PFSK-1 (cell line): ENCODE results near the gene XCR1.

Experiments
- FOXP2 ChIP-seq: optimal IDR thresholded peaks from 2 replicates; pipeline ENCODE3; 2011; ENCODE audit warnings: borderline replicate concordance, control low read depth, inconsistent platforms; ENCODE audit not compliant: insufficient read depth; ENCODE audit errors: extremely low read length, extremely low read depth
- POLR2AphosphoS5 ChIP-seq: IDR thresholded peaks from 2 replicates; pipeline ENCODE4 v1.6.1; 2012; ENCODE audit warnings: low read depth, mild to moderate bottlenecking, control low read depth, low read length, moderate library complexity
- SIN3A ChIP-seq: IDR thresholded peaks from 2 replicates; pipeline ENCODE4 v1.6.1; 2012; ENCODE audit warnings: mild to moderate bottlenecking, low read length, moderate library complexity, borderline replicate concordance; ENCODE audit not compliant: insufficient read depth
- TAF1 ChIP-seq: IDR thresholded peaks from 2 replicates; pipeline ENCODE4 v1.6.1; 2012; ENCODE audit warnings: low read length, control low read depth, borderline replicate concordance; ENCODE audit not compliant: insufficient read depth
- TF ChIP-seq, protein P1 (sequence below), 2 experiments: IDR thresholded peaks; 2 replicates each; pipeline versions ENCODE4 v1.6.1 to v1.8.0; 2011 to 2012; ENCODE audit warnings: low read depth in 2 of 2, low read length in 2 of 2, control low read depth in 1 of 2, inconsistent platforms in 1 of 2, mild to moderate bottlenecking in 1 of 2, moderate library complexity in 1 of 2; ENCODE audit not compliant: insufficient read depth in 1 of 2

Gene XCR1

DNA sequence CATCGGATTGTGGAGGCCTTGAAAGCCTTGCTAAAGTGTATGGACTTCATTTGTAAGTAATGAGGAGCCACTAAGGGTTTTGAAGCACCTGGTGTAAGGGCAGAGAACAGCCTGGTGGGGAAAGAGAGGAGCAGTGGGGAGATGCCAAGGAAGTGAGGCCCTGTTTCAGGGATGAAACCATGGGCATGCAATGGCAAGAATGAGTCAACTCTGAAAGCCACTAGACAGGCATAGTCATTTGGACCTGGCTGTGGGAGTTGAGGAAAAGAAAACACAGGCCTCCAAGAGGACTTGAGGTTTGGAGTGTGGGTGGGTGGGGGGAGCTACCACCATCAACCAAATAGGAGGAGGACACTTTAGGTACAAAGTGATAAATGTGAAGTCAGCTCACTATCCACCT lies 7.6 kb downstream of the XCR1 start:
- TF ChIP-seq SIN3A: no peak
- no peak for TF ChIP-seq POLR2AphosphoS5
- no peak for TF ChIP-seq FOXP2
- TF ChIP-seq TAF1: no peak
- TF ChIP-seq, protein P1, sequence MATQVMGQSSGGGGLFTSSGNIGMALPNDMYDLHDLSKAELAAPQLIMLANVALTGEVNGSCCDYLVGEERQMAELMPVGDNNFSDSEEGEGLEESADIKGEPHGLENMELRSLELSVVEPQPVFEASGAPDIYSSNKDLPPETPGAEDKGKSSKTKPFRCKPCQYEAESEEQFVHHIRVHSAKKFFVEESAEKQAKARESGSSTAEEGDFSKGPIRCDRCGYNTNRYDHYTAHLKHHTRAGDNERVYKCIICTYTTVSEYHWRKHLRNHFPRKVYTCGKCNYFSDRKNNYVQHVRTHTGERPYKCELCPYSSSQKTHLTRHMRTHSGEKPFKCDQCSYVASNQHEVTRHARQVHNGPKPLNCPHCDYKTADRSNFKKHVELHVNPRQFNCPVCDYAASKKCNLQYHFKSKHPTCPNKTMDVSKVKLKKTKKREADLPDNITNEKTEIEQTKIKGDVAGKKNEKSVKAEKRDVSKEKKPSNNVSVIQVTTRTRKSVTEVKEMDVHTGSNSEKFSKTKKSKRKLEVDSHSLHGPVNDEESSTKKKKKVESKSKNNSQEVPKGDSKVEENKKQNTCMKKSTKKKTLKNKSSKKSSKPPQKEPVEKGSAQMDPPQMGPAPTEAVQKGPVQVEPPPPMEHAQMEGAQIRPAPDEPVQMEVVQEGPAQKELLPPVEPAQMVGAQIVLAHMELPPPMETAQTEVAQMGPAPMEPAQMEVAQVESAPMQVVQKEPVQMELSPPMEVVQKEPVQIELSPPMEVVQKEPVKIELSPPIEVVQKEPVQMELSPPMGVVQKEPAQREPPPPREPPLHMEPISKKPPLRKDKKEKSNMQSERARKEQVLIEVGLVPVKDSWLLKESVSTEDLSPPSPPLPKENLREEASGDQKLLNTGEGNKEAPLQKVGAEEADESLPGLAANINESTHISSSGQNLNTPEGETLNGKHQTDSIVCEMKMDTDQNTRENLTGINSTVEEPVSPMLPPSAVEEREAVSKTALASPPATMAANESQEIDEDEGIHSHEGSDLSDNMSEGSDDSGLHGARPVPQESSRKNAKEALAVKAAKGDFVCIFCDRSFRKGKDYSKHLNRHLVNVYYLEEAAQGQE (IDR thresholded peaks at IDR 0.05; ENCODE audit: insufficient read depth in 1 of 2, low read depth in 2 of 2, low read length in 2 of 2): no peak

DNA sequence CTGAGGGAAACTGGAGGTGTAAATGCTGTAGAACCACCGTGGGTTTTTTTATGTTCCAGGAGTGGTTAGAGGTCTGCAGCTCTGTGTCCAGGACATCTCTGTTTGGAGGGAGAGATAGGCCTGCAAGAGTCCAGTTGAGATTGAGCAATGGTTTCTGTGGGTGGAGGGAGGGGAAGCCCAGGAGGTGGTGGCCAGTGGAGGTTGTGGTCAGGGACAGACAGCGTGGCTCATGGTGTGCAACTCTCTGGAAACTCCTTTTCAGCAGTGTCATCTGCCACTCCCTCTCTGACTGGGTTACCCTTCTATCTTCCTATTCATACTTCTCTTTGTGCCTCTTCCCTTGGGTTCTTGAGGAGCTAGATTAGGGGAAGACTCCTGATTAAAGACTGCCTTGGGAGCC lies 9.6 kb downstream of the XCR1 start:
- TF ChIP-seq FOXP2 (no peak), POLR2AphosphoS5 (no peak), SIN3A (no peak), TAF1 (no peak)
- TF ChIP-seq, protein P1 (IDR thresholded peaks at IDR 0.05; ENCODE audit: insufficient read depth in 1 of 2, low read depth in 2 of 2, low read length in 2 of 2): no peak

DNA sequence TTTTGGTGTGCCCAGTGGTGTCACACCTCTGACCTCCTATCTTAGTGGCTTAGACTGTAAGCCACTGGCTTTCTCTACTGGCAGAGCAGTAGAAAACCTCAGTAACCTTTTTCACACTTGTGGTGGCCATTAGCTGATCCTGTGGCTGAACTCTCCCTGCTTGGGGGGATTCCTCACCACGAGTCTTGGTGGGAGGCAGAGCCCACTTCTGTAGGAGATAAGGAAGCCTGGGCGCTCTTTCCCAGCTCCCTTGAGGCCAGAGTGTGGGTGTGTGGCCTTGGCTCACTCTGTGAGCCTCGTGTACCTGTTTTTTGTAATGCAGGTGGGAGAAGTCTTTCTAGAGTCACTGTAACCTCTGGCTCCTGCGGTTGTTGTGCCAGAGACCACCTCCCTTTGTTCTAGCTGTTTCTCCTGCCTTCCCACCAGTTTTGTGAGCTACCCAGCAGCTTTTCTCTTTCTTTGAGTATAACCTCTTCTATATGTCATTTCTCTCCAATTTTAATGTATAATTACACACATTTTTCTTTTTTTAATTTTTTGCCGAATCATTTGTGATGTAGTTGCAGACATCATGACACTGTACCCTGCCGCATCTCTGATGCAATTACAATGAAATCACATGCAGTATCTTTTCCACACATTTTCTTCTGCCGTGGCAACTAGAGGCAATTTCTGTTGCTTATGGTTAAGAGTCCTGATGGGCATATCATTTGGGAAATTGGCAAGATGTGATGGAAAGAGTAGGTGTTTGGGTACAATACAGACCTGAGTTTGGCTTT lies 13.8 kb downstream of the XCR1 start:
- TF ChIP-seq SIN3A (no peak), TAF1 (no peak), FOXP2 (no peak), POLR2AphosphoS5 (no peak)
- TF ChIP-seq, protein P1 (IDR thresholded peaks at IDR 0.05; ENCODE audit: insufficient read depth in 1 of 2, low read depth in 2 of 2, low read length in 2 of 2): no peak

DNA sequence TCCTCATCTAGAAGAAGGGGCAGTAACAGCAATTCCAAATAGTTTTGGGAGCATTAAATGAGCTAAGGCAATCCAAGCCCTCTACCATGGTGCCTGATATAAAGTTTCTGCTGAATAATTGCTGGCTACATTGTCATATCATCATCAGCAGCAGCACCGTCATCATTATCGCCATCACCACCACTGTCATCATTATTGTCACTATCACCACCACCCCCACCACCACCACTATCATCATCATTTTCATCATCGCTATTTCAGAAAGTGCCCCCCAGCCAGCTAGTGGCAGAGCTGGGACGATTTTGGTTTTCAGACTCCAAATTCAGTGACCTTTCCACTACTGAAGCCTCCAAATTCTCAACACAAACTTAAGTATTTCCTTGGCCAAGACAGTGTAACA lies 15.0 kb downstream of the XCR1 start:
- TF ChIP-seq, protein P1 (IDR thresholded peaks at IDR 0.05; ENCODE audit: insufficient read depth in 1 of 2, low read depth in 2 of 2, low read length in 2 of 2): no peak
- TF ChIP-seq SIN3A: no peak
- TF ChIP-seq POLR2AphosphoS5: no peak
- TF ChIP-seq TAF1: no peak
- TF ChIP-seq FOXP2: no peak

DNA sequence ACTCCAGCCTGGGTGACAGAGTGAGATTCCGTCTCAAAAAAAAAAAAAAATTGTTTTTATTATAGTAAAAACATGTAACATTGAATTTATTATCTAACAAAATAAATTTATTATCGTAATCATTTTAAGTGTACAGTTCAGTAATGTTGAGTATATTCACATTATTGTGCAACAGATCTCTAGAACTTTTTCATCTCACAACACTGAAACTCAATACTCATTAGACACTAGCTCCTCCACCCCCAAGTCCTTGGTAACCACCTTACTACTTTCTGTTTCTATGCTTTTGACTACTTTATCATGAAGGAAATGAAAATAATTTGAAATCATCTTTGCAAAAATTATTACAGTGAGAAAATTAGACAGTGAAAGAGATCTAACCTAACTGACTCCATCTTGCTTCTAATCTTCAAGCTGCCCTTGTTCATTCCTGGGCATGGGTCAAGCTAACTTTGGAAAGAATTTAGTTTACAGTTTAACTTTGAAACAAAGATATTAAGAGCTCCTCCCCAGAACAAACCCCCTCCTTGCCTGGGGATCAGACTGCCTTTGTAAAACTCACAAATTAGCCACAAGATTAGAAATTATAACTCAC lies 16.7 kb downstream of the XCR1 start:
- TF ChIP-seq FOXP2 (no peak), SIN3A (no peak), POLR2AphosphoS5 (no peak), TAF1 (no peak)
- TF ChIP-seq, protein P1 (IDR thresholded peaks at IDR 0.05; ENCODE audit: insufficient read depth in 1 of 2, low read depth in 2 of 2, low read length in 2 of 2): no peak
